Sigmoid colon (tissue), 7 donors: ENCODE data around the gene MED29. TPM values are rescaled to one million over a fixed set of nuclear protein-coding genes. Genes with fewer than 3 reads are reported as not detected.

Experiments
- DNase-seq: peaks from one replicate; pipeline ENCODE4 v3.0.0-alpha.2; 2019
- H3K27ac ChIP-seq, 4 donors: fragments of 200-600 bp; sonication (generic); one replicate each; pipeline ENCODE4 v1.5.1; 2016 to 2019; ENCODE audit warnings: mild to moderate bottlenecking in 1 of 4
- H3K27me3 ChIP-seq, 3 donors: fragments of 200-600 bp; sonication (generic); one replicate each; pipeline ENCODE4 v1.5.1; 2019; ENCODE audit warnings: mild to moderate bottlenecking in 1 of 3
- H3K36me3 ChIP-seq, 4 donors: fragments of 200-600 bp; sonication (generic); one replicate each; pipeline ENCODE4 v1.5.1; 2016 to 2019
- H3K4me1 ChIP-seq, 4 donors: fragments of 200-600 bp; sonication (generic); one replicate each; pipeline ENCODE4 v1.5.1; 2017 to 2019
- H3K4me3 ChIP-seq, 4 donors: fragments of 200-600 bp; sonication (generic); one replicate each; pipeline ENCODE4 v1.5.1; 2017 to 2019; ENCODE audit warnings: mild to moderate bottlenecking in 2 of 4, moderate library complexity in 1 of 4
- H3K9me3 ChIP-seq, 4 donors: fragments of 200-600 bp in 3 of 4; sonication (generic) in 3 of 4; one replicate each; pipeline versions ENCODE4 v1.5.1 to v1.6.1; 2013 to 2019
- EP300 ChIP-seq, 4 donors: sonication (generic); formaldehyde crosslinking; IDR thresholded peaks; one replicate each; pipeline ENCODE4 v1.6.1; 2017; ENCODE audit warnings: antibody characterized with exemption in 4 of 4
- POLR2A ChIP-seq, 2 donors: fragments of 450-650 bp; IDR thresholded peaks; one replicate each; pipeline ENCODE4 v1.6.1; 2016; ENCODE audit warnings: antibody characterized with exemption in 2 of 2, mild to moderate bottlenecking in 2 of 2, moderate library complexity in 2 of 2
- POLR2AphosphoS5 ChIP-seq, 4 donors: sonication (generic); formaldehyde crosslinking; IDR thresholded peaks; one replicate each; pipeline ENCODE4 v1.6.1; 2017; ENCODE audit warnings: antibody characterized with exemption in 4 of 4
- WGBS, 2 donors: extraction: QIAGEN DNeasy Blood & Tissue Kit; methylation state at CpG; one replicate each; pipeline ENCODE4 v1.1.7; 2013; 5-methylcytosine and 5-hydroxymethylcytosine counted together
- intact Hi-C: fragments of 100-400 bp; cut with DNase I; formaldehyde crosslinking; loops from one replicate; pipeline ENCODE4 v1.15.1; 2023
- polyA plus RNA-seq, 3 donors: library from polyadenylated mRNA; stranded (reverse); fragments of 200-250 nt; gene quantifications; one replicate each; pipeline ENCODE4 v1.2.3, GENCODE V29; 2013
- total RNA-seq, 4 donors: library from RNA; depleted of rRNA; stranded (reverse); fragments of >200 nt; gene quantifications; one replicate each; pipeline ENCODE4 v1.1.0, GENCODE V29; 2016
- TF ChIP-seq, protein P1 (sequence below), 4 experiments: fragments of 450-650 bp in 3 of 4; fragments of 200-600 bp in 1 of 4; IDR thresholded peaks; one replicate each; pipeline ENCODE4 v1.5.1; 2016 to 2019; ENCODE audit warnings: antibody characterized with exemption in 4 of 4, mild to moderate bottlenecking in 3 of 4, moderate library complexity in 2 of 4
- donor health status: healthy with polysubstance abuse.
- donor health status: Bipolar disorder and iron deficiency.
- donor health status: healthy.

Gene MED29
- total and polyA plus RNA-seq, 7 donors: 22.8 to 44.6 (median 31.0) TPM

DNA sequence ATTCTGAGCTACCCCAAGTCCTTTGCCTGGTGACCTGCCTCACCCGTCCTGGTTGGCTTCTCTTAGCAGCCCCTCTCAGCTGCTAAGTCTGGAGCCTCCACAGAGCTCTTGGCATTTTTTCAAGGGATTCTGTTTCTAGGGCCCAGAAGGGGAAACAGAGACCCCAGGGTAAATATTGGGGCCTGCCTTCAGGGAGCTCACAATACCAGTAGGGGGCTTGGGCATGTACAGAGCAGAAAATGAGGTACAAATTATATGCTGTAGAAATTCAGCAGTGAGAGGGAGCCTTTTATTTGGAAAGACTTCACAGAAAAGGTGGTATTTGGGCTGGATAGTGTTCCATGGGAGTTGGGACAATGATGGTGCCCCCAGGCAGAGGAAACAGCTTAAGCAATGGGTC is 45.2 kb upstream of the MED29 start:
- Histone ChIP-seq H3K4me1 (peaks cover 0 to 61% (median 55%) of the 10 kb centered on the region in 4 donors), H3K27ac (no peak overlapping the region)

DNA sequence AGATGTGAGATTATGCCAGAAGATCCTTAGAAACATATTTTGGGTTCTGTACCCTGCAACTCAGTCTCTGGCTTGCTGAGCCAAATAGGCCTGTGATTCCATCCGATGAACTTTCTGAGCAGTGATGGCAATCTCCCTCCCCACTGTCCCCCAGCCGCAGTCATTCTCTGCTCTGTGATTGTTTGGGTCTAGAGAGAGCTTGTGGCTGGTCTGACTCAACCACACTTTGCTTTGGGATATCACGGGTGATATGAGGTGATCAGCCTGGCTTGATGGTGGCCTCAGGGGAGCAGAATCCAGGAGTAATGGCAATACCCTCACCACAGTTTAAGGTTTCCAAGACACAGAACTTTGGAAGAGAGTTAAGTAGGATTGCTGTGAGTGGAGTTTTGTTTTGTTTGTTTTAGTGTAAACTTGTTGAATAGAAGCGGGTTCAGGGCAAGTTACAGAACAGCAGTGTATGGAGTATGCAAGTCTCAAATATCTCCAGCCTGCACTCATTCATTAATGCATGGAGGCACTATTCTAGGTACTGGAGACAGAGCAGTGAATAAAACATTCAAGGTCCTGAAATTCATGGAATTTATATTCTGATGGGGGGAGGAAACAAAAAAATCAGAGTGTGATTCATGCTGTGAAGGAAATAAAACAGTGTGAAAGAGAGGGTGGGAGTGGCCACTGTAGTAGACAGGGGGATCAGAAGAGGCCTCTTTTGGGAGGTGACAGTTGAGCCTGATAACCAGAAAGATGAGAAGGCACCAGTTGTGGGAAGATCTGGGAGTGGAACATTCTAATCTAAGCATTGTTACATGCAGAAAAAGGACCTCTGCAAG is 43.6 kb upstream of the MED29 start:
- Histone ChIP-seq H3K4me1 (peaks cover 0 to 65% (median 56%) of the 10 kb centered on the region in 4 donors), H3K27me3 (no peaks in the 10 kb centered on the region), H3K36me3 (peaks cover 0 to 43% (median 3%) of the 10 kb centered on the region in 4 donors), H3K9me3 (no peaks in the 10 kb centered on the region), H3K27ac (peak overlapping the region in 1 of 4 donors; percentile 1), H3K4me3 (no peak overlapping the region)
- no peak for DNase-seq
- WGBS, 2 donors: 87 to 94% methylated on average over 4 of the region's 4 CpGs
- no peak for TF ChIP-seq EP300 (IDR thresholded peaks at IDR 0.05)
- no peak for TF ChIP-seq POLR2A (IDR thresholded peaks at IDR 0.05)
- TF ChIP-seq, protein P1, sequence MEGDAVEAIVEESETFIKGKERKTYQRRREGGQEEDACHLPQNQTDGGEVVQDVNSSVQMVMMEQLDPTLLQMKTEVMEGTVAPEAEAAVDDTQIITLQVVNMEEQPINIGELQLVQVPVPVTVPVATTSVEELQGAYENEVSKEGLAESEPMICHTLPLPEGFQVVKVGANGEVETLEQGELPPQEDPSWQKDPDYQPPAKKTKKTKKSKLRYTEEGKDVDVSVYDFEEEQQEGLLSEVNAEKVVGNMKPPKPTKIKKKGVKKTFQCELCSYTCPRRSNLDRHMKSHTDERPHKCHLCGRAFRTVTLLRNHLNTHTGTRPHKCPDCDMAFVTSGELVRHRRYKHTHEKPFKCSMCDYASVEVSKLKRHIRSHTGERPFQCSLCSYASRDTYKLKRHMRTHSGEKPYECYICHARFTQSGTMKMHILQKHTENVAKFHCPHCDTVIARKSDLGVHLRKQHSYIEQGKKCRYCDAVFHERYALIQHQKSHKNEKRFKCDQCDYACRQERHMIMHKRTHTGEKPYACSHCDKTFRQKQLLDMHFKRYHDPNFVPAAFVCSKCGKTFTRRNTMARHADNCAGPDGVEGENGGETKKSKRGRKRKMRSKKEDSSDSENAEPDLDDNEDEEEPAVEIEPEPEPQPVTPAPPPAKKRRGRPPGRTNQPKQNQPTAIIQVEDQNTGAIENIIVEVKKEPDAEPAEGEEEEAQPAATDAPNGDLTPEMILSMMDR (IDR thresholded peaks at IDR 0.05): no peak
- no peak for TF ChIP-seq POLR2AphosphoS5 (IDR thresholded peaks at IDR 0.05)
- intact Hi-C loops: no loop called here

More for the DNA sequence above, 45.2 kb upstream of the MED29 start:
- Histone ChIP-seq H3K4me3 (no peak overlapping the region), H3K9me3 (no peaks in the 10 kb centered on the region), H3K27me3 (no peaks in the 10 kb centered on the region), H3K36me3 (peaks cover 0 to 33% (median 3%) of the 10 kb centered on the region in 4 donors)
- WGBS, 2 donors: 89 to 93% methylated on average over 1 of the region's 1 CpG
- TF ChIP-seq, protein P1 (IDR thresholded peaks at IDR 0.05): no peak
- TF ChIP-seq EP300 (IDR thresholded peaks at IDR 0.05) (no peak), POLR2A (IDR thresholded peaks at IDR 0.05) (no peak), POLR2AphosphoS5 (IDR thresholded peaks at IDR 0.05) (no peak)
- intact Hi-C loops: no loop called here
- no peak for DNase-seq

DNA sequence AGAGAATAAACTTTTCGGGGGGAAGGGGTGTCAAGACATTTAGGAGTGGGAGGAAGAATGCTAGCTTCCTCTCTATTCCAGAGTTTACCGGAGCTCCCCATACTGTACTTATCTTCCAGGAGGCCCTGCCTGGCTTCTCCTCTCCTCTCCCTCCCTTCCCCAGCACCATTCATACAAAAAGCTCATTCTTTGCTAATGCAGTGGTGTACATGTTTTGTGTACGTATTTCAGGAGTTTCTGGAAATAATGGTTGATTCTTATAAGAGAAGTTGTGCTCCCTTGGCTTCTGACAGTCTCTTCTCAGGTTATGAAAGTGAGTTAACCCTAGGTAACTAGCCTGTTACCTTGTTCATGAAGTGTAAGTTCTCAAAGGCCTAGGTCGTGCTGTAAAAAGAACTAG is 41.9 kb upstream of the MED29 start:
- H3K4me3 ChIP-seq: no peak overlapping the region
- peaks cover 0 to 61% (median 6%) of the 10 kb centered on the region in 4 donors for H3K36me3 ChIP-seq
- WGBS, 2 donors: 89 to 94% methylated on average over 4 of the region's 4 CpGs
- H3K27ac ChIP-seq: no peak overlapping the region
- H3K27me3 ChIP-seq: no peaks in the 10 kb centered on the region
- H3K9me3 ChIP-seq: no peaks in the 10 kb centered on the region
- TF ChIP-seq, protein P1 (IDR thresholded peaks at IDR 0.05): no peak
- no peak for TF ChIP-seq POLR2A (IDR thresholded peaks at IDR 0.05)
- H3K4me1 ChIP-seq: peaks cover 0 to 50% (median 40%) of the 10 kb centered on the region in 4 donors
- intact Hi-C loops: no loop called here
- no peak for DNase-seq

DNA sequence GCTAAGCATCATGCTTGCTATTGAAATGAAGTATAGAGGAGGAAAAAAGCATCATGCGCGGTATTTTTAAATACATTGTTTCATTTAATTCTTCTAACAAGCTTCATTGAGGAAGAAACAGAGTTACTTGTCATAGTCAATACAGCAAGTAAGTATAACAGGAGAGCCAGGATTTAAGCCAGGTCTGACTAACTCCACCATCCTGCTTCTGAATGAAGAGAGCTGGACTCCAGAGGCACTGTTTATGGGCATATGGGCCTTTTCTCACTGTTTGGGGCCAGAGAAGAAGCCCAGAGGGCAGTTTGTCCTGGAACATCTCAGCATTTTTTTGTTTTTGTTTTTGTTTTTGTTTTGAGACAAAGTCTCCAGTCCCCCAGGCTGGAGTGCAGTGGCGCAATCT is 41.0 kb upstream of the MED29 start:
- Histone ChIP-seq H3K36me3 (peaks cover 0 to 68% (median 11%) of the 10 kb centered on the region in 4 donors), H3K9me3 (no peaks in the 10 kb centered on the region), H3K4me1 (peaks cover 0 to 41% (median 33%) of the 10 kb centered on the region in 4 donors), H3K4me3 (no peak overlapping the region), H3K27me3 (no peaks in the 10 kb centered on the region), H3K27ac (no peak overlapping the region)
- TF ChIP-seq POLR2A (IDR thresholded peaks at IDR 0.05): no peak
- TF ChIP-seq POLR2AphosphoS5 (IDR thresholded peaks at IDR 0.05): no peak
- TF ChIP-seq EP300 (IDR thresholded peaks at IDR 0.05): no peak
- TF ChIP-seq, protein P1 (IDR thresholded peaks at IDR 0.05): no peak
- intact Hi-C loops: no loop called here
- WGBS, 2 donors: 97 to 99% methylated on average over 3 of the region's 3 CpGs
- DNase-seq: no peak
